Stimulated activated naive CD4-positive, alpha-beta T cell (primary cell): ENCODE results near the gene RBP3.

Experiments
- DNase-seq, 6 experiments: peaks; one replicate each; lab custom pipeline; 2025; lab: John Stamatoyannopoulos, UW

RBP3 gene

DNA sequence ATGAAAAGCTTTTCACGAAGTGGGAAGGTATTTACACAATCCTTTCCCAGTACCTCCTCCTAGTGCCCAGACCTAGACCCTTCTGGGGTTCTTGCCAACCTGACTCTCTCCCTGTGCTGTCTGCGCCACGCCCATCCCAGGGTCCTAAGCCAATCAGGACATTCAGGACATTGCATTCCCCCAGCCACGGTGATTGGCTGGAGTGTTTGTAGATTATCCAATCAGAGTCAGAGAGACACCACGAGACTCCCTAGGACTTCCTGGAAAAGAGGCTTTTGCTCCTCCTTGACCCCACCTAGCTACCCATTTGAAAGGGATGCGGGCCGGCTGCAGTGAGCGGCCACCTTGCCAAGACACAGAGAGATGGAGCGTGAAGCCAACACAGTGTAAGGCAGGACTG, 29.5 kb upstream of the RBP3 start:
- no peak for DNase-seq

DNA sequence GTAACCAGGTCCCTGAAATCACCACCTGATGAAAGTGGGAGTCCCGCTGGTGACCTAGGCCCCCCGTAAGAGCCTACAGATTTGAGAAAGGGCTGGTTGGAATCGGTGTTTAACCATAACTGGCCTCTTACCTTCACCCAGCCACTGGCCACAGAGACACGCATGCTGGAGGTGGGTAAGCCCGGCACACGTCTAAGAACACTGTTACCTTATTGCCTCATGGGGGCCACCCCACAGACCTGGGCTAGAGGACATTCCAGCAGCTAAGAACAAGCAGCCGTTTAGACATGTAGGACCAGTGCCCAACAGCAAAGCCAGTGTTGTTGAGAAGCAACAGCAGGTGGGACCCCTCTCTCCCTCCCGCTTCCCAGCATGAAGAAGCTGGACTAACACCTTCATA, 28.4 kb upstream of the RBP3 start:
- no peak for DNase-seq

DNA sequence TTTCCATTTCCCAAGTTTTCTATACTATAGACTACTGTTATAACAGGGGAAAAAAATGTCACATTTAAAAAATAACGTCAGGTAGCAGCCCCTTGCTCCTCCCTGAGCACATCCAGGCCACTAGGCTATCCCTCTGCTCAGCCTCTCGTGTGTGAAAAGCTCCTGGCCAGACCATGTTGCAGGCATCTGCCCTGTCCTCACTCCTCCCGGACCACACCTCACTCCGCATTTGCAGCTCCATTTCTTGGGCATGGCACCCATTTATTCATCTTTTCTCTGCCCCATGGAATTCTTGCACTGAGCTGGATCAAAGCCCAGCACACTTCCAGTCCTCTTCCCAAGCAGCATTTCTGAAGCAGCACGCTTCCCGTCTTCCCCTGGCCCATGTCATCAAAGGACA, 27.4 kb upstream of the RBP3 start:
- DNase-seq, result no peak

DNA sequence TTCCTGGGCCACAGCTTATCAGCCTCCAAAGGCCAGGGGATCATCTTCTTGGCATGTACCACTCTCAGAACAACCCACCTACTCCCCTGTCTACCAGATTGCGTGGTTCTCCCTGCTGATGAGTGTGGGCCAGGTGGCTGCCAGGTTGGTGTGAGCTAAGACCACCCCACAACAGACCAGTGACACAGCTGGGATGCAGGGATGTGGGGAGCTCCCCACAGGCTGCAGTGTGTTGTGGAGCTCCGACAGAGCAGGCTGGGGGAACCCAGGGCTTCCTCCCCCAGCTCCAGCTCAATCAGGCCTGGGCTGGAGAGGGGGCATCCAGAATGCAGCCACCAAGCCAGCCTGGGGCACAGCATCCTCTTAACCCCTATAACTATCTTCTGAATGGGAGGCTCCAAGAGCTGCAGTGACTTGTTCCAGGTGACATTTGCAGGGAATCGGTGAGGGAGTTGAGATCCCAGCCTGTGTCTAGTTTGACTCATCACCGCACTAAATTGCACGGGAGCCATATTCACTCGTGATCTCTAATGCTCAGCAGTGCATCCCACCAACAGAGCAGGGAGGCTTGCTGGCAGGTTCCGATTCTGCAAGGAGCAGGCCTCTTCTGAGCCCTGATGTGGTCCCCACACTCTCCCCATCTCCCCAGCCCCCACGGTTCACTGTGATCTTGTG, 26.5 kb upstream of the RBP3 start:
- no peak for DNase-seq

- no peak for DNase-seq
Measured at GRCh38 chr10:47322300-47323061, 25.7 kb upstream of the RBP3 start, which contains the start of gene GDF2. TSS of gene GDF2 (plus strand) at chr10:47322454. CDS start at chr10:47322669, 215 bp downstream.

- no peak for DNase-seq
Measured at GRCh38 chr10:47323087-47323486, 25.1 kb upstream of the RBP3 start.

GRCh38 chr10:47323636-47324296, 24.4 kb upstream of the RBP3 start:
- no peak for DNase-seq

- no peak for DNase-seq
Measured at GRCh38 chr10:47325303-47326291, 22.6 kb upstream of the RBP3 start.

DNA sequence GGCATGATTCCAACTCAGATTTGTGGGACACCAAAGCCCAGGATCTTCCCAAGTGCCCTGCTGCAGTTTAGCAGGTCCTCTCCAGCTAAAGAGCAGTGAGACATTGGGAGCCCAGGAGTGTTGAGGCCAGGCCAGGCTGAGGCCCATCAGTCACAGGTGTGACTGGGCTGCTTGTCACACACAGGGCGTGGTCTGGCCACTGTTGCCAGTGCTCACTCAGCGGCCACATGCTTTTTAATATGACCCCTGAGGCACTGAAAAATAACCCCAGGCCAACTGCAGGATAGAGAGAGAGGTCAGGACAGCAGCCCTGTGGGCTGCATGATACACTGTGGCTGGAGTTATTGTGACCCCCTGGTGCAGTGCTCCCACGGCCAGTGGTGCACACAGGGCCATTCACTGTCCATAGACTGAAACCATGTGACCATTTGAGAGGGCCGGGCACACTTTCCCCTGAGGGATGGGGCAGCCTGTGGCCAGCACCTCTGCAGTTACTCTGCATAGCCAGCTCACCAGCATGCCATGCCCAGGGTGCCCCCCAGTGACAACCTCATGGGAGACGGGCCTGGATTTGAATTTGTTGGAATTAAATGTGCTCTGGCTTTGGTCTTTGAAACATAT, 21.7 kb upstream of the RBP3 start:
- no peak for DNase-seq

- DNase-seq, result no peak
Measured at GRCh38 chr10:47326927-47327330, 21.2 kb upstream of the RBP3 start.

DNA sequence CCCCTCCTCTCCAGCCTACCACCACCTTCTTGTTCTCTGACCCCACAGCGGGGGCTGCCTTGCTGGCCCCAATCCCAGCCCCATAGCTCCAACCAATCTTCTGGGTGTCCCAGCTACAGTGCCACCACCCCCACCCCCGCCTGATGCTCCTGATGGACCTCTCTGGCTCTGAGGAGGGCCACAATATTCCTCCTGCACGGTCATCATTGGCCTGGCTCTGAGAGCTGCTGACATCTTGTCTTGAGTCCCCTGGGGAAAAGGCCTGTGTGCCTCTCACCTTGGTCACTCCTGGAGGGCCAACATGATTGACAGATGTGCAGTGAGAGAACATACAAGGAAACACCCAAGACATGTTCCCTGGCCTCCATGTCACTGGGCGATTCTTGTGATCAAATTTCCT, 18.3 kb upstream of the RBP3 start:
- DNase-seq, result no peak

DNA sequence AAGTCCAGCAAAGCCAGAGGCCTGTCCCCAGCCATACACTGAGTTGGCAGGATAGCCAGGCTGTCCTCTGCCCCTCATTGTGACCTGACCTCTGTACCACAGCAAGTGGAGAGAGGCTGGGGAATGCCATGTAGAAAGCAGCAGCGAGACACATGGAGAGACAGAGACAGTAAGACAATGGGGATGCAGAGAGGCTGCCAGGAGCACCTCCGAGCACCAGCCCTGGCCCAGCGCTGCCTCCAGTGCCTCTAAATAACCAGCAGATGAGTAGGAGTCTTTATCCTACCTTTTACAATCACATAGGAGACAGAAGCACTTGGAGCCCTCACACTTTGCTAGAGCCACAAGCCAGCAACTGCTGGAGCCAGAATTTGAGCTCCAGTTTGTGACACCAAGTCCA, 17.8 kb upstream of the RBP3 start:
- no peak for DNase-seq

DNA sequence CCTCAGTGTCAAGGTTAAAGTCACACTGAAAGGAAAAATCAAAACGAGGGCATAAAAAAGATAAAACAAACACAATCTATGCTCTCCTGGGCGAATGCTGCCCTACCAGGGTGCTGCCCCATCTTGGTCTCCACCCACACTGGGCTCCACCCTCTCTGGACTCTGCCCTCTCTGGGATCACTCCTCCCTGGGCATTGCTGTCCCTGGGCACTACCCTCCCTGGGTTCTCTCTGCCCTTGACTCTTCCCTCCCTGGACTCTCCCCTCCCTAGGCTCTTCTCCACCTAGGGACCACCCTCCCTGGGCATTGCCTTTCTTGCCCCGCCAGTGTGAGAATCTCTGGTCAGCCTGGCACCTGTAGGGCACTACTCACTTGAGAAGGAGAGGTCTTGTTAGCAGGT, 17.4 kb upstream of the RBP3 start:
- no peak for DNase-seq

- DNase-seq, result no peak
Measured at GRCh38 chr10:47331491-47331890, 16.7 kb upstream of the RBP3 start.

DNA sequence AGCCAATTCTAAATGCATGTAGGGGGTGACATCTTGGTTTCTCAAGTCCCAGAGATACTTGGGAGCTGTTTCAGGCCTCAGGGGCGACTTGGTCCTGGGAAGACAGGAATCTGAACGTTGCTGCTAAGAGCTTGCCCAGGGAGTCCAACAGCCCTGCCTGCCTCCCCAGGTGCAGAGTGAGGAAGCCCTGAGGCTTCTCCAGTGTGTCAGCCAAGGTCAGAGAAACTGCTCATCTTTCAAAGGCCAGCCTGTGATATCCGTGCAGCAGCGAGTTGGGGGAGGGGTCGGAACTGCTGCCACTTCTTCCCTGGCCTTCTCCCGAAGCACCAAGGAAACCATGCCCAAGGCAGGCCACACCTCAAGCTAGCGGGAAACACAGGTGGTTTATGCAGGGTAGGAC, 16.2 kb upstream of the RBP3 start:
- no peak for DNase-seq

- no peak for DNase-seq
Measured at GRCh38 chr10:47332371-47332770, 15.8 kb upstream of the RBP3 start.

DNA sequence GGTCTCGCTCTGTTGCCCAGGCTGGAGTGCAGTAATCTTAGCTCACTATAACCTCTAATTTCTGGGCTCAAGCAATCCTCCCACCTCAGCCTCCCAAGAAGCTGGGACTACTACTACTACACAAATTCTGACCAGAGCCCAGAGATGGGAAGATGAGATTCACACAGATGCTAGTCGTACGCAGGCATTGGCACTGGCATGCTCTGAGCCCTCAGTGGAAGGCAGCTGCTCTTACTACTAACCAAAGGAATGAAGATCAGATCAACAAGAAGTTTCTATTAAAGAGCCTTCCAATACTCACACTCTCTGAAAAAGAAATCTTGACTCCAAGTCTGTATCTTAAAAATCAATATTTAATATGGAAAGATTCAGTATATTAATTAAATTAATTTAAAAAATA, 15.2 kb upstream of the RBP3 start:
- DNase-seq, result no peak

DNA sequence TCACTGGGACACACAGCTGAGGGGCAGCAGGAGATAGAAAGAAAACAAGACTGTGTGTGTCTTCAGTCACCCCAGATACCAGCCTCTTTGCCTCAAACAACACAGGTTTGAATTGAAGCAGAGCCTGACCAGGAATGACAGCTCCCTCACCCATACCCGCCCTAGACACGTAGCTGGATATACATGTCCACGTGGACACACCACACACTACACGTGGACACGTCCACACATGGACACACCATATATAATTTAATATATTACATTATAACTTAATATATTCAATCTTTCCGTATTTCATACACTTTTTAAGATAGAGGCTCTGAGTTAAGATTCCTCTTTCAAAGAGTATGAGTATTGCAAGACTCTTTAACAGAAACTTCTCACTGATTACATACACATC, 14.6 kb upstream of the RBP3 start:
- DNase-seq, result no peak

DNA sequence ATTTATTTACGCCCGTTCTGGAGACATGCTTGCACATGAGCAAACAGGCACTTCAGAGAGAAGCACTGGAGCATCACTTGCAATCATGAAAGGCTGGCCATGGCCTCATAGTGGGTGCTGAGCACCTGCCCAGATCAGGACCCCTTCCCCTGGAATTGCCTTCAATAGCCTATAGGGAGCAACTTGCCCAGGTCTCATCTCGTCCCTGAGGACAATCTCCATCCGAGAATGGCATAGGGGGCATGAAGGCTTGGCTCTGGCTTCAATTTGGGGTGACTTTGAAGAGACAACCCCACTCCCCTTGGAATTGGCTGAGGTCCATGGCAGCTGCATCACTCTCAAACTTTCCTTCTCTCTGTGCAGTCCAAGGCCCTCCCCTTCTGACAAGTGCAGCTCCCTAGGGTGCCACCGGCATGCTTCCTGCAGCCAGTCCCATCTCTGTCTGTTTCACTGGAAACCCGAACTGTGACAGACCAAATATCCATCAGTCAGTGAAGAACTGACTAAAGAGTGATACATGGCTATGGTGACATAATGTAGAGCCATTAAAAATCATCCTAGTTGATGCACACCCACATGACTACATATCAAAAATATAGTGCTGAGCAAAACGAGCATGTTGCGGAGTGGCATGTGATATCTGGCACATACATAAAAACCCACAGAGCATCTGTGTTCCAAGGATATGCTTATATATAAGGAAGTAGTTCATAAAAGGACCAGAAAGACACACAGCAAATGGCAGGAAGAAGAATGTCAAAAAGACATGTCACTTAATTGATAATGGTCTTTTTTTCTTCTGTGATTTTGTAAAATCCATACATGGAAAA, 13.5 kb upstream of the RBP3 start:
- no peak for DNase-seq

- no peak for DNase-seq
Measured at GRCh38 chr10:47335906-47336305, 12.3 kb upstream of the RBP3 start.
